HG03342 (cell line): ENCODE data around the gene HSF5.
"Not testable (repeated sequence)": the region's sequence is repeated elsewhere in the genome, so short reads cannot be mapped to it uniquely, and the experiment has no call there.

Experiments
- ATAC-seq: cut with Tn5 transposase; IDR thresholded peaks from one replicate; pipeline ENCODE4 v1.9.1; 2021; ENCODE audit warnings: mild to moderate bottlenecking, moderate library complexity; ENCODE audit not compliant: unreplicated experiment

Gene HSF5

GRCh38 chr17:58516644-58517377 lies 28.6 kb upstream of the HSF5 start:
- ATAC-seq: no peak

GRCh38 chr17:58515286-58515685 lies 27.1 kb upstream of the HSF5 start:
- ATAC-seq: no peak

GRCh38 chr17:58514770-58515157 lies 26.6 kb upstream of the HSF5 start:
- ATAC-seq: no peak

GRCh38 chr17:58513965-58514769 lies 26.0 kb upstream of the HSF5 start, which contains the start of gene MTMR4:
Gene MTMR4 (minus strand): TSS chr17:58514638. CDS start chr17:58514407, 231 bp downstream.
- ATAC-seq: no peak

- ATAC-seq: no peak
Observed at GRCh38 chr17:58513267-58513964, 25.2 kb upstream of the HSF5 start.

- no peak for ATAC-seq
Observed at GRCh38 chr17:58510075-58510474, 21.9 kb upstream of the HSF5 start.

- ATAC-seq: no peak
Observed at GRCh38 chr17:58508341-58509067, 20.3 kb upstream of the HSF5 start.

- no peak for ATAC-seq
Observed at GRCh38 chr17:58507123-58507634, 19.0 kb upstream of the HSF5 start.

- ATAC-seq: no peak
Observed at GRCh38 chr17:58506354-58507080, 18.3 kb upstream of the HSF5 start.

GRCh38 chr17:58504826-58505351 lies 16.7 kb upstream of the HSF5 start:
- peak; percentile 95 for ATAC-seq

- ATAC-seq: no peak
Observed at GRCh38 chr17:58503866-58504265, 15.7 kb upstream of the HSF5 start.

- not testable (repeated sequence) for ATAC-seq
Observed at GRCh38 chr17:58503134-58503533, 14.9 kb upstream of the HSF5 start.

GRCh38 chr17:58501451-58501850 lies 13.2 kb upstream of the HSF5 start:
- no peak for ATAC-seq

- ATAC-seq: no peak
Observed at GRCh38 chr17:58498177-58498828, 10.1 kb upstream of the HSF5 start.

GRCh38 chr17:58493506-58493905 lies 5.3 kb upstream of the HSF5 start:
- ATAC-seq: no peak

- no peak for ATAC-seq
Observed at GRCh38 chr17:58492238-58493121, 4.3 kb upstream of the HSF5 start.

- ATAC-seq: no peak
Observed at GRCh38 chr17:58491510-58492045, 3.4 kb upstream of the HSF5 start.

- ATAC-seq: no peak
Observed at GRCh38 chr17:58488428-58488890, 251 bp upstream of the HSF5 start.
